SU-DHL-6 (cell line): Measurements from ENCODE around the gene RBKS.

Experiments used
- H2AFZ ChIP-seq: fragments of 200-600 bp; sonication (generic); 2 replicates; pipeline ENCODE4 v1.6.1; 2014; ENCODE audit warnings: low read depth, mild to moderate bottlenecking, moderate library complexity, mixed read lengths, antibody characterized with exemption, low read length; ENCODE audit not compliant: severe bottlenecking
- H3F3A ChIP-seq: fragments of 200-600 bp; shearing (Covaris generic); 2 replicates; pipeline ENCODE4 v1.6.0; 2016; ENCODE audit warnings: antibody characterized with exemption, mild to moderate bottlenecking; ENCODE audit not compliant: insufficient read depth
- H3K27ac ChIP-seq: fragments of 200-600 bp; sonication (generic); 2 replicates; pipeline ENCODE4 v1.5.1; 2016; ENCODE audit warnings: low read depth, mild to moderate bottlenecking, low read length, moderate library complexity, mixed read lengths
- H3K27me3 ChIP-seq: fragments of 200-600 bp; sonication (generic), shearing (Covaris generic); 2 replicates; pipeline ENCODE4 v1.6.0; 2014; ENCODE audit warnings: mild to moderate bottlenecking, low read length
- H3K36me3 ChIP-seq: fragments of 200-600 bp; sonication (generic); 2 replicates; pipeline ENCODE4 v1.6.1; 2014; ENCODE audit warnings: mild to moderate bottlenecking, low read length, mixed read lengths
- H3K4me2 ChIP-seq: fragments of 300-600, 200-600 bp; shearing (Covaris generic), sonication (generic); 2 replicates; pipeline ENCODE4 v1.6.0; 2014; ENCODE audit warnings: low read length, low read depth, mild to moderate bottlenecking; ENCODE audit not compliant: poor library complexity, severe bottlenecking
- H3K4me3 ChIP-seq: fragments of 200-600 bp; sonication (generic); 2 replicates; pipeline ENCODE4 v1.5.1; 2014; ENCODE audit warnings: antibody characterized with exemption, low read length, mild to moderate bottlenecking, mixed read lengths; ENCODE audit not compliant: insufficient read depth, poor library complexity, severe bottlenecking
- H3K79me2 ChIP-seq: fragments of 200-600 bp; sonication (generic); 2 replicates; pipeline ENCODE4 v1.6.1; 2014; ENCODE audit warnings: mild to moderate bottlenecking, low read length, moderate library complexity; ENCODE audit not compliant: insufficient read depth
- H3K9ac ChIP-seq: fragments of 200-600 bp; sonication (generic); 2 replicates; pipeline ENCODE4 v1.7.0; 2014; ENCODE audit warnings: mild to moderate bottlenecking, low read length
- H3K9me2 ChIP-seq: fragments of 200-600 bp; sonication (generic); replicated peaks from 2 replicates; pipeline ENCODE4 v1.6.1; 2014; ENCODE audit warnings: low read length; ENCODE audit not compliant: insufficient read depth
- H3K9me3 ChIP-seq: fragments of 200-600 bp; sonication (generic); 2 replicates; pipeline ENCODE4 v1.6.1; 2014; ENCODE audit warnings: low read length, mixed read lengths; ENCODE audit not compliant: insufficient read depth
- H4K20me1 ChIP-seq: fragments of 200-600 bp; sonication (generic); 2 replicates; pipeline ENCODE4 v1.6.1; 2014; ENCODE audit warnings: low read depth, mild to moderate bottlenecking, antibody characterized with exemption, low read length, moderate library complexity, mixed read lengths
- EZH2phosphoT487 ChIP-seq: fragments of 200-600 bp; sonication (generic), shearing (Covaris generic); conservative IDR thresholded peaks from 2 replicates; pipeline ENCODE4 v1.6.1; 2018; ENCODE audit warnings: mild to moderate bottlenecking, antibody characterized with exemption, low read length, moderate library complexity, mixed read lengths
- TF ChIP-seq, protein P1 (sequence below): fragments of 200-600 bp; sonication (generic); IDR thresholded peaks from one replicate; pipeline ENCODE4 v1.5.1; 2017; ENCODE audit warnings: antibody characterized with exemption, mild to moderate bottlenecking, low read length, moderate library complexity; ENCODE audit not compliant: insufficient read depth, poor library complexity, severe bottlenecking

RBKS gene

DNA sequence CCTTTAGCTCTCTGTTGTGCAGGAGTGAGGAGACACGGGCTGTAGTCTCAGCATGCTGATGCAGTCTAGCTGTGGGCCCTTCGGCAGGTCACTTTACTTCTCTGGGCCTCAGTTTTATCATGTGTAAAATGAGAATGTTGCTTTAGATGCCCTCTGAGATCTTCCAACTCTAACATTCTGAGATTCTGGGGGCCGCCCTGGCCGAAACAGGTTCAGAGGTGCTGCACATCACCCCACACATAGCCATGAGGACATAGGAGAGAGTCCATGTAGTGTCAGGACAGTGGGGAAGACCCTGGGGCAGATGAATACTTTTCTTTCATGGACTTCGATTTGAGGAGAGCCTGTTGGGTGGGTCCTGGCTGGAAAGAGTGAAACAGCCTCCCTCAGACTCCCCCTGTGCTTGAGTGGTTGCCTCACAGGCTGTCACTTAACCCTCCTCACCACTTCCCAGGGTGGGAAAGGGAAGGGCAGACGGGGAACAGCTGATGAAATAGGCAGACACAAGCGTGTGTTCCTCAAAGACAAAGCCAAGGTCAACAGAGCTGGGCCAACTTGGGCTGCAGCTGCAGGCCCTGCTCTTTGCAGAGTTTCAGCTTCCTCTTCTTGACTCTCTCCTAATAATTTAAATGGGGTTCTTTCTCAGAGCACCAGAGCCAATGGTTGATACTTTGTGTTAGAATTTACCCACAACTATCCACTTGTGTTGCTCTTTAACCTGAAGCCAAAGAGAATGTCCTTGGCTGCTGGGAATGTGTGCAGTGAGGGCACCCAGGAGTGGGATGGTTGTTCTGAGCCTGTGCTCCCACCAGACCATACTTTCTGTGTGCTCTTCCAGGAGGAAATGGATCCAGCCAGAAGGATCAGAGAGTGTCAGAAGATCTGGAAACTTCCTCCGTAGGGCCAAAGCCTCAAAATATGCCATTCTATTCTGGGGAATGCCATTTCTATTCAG, 133.4 kb downstream of the RBKS start:
- no peaks in the 10 kb centered on the region for H3K27me3 ChIP-seq
- no peaks in the 10 kb centered on the region for H3F3A ChIP-seq
- no peak overlapping the region for H2AFZ ChIP-seq
- no peaks in the 10 kb centered on the region for H3K9me2 ChIP-seq
- H3K27ac ChIP-seq: no peak overlapping the region
- H3K9ac ChIP-seq: no peak overlapping the region
- H4K20me1 ChIP-seq: no peaks in the 10 kb centered on the region
- H3K36me3 ChIP-seq: no peaks in the 10 kb centered on the region
- no peak overlapping the region for H3K4me2 ChIP-seq
- no peak overlapping the region for H3K4me3 ChIP-seq
- no peaks in the 10 kb centered on the region for H3K9me3 ChIP-seq
- H3K79me2 ChIP-seq: no peaks in the 10 kb centered on the region
- no peak for TF ChIP-seq EZH2phosphoT487
- TF ChIP-seq, protein P1, sequence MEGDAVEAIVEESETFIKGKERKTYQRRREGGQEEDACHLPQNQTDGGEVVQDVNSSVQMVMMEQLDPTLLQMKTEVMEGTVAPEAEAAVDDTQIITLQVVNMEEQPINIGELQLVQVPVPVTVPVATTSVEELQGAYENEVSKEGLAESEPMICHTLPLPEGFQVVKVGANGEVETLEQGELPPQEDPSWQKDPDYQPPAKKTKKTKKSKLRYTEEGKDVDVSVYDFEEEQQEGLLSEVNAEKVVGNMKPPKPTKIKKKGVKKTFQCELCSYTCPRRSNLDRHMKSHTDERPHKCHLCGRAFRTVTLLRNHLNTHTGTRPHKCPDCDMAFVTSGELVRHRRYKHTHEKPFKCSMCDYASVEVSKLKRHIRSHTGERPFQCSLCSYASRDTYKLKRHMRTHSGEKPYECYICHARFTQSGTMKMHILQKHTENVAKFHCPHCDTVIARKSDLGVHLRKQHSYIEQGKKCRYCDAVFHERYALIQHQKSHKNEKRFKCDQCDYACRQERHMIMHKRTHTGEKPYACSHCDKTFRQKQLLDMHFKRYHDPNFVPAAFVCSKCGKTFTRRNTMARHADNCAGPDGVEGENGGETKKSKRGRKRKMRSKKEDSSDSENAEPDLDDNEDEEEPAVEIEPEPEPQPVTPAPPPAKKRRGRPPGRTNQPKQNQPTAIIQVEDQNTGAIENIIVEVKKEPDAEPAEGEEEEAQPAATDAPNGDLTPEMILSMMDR: no peak

GRCh38 chr2:27756091-27756490, 134.1 kb downstream of the RBKS start:
- Histone ChIP-seq H3K9ac (no peak overlapping the region), H3K9me3 (no peaks in the 10 kb centered on the region), H3K27ac (no peak overlapping the region), H4K20me1 (no peaks in the 10 kb centered on the region), H3K36me3 (no peaks in the 10 kb centered on the region), H3K4me2 (no peak overlapping the region), H3F3A (no peaks in the 10 kb centered on the region), H3K4me3 (no peak overlapping the region), H2AFZ (no peak overlapping the region), H3K79me2 (no peaks in the 10 kb centered on the region), H3K27me3 (no peaks in the 10 kb centered on the region), H3K9me2 (no peaks in the 10 kb centered on the region)
- TF ChIP-seq, protein P1: no peak
- no peak for TF ChIP-seq EZH2phosphoT487

DNA sequence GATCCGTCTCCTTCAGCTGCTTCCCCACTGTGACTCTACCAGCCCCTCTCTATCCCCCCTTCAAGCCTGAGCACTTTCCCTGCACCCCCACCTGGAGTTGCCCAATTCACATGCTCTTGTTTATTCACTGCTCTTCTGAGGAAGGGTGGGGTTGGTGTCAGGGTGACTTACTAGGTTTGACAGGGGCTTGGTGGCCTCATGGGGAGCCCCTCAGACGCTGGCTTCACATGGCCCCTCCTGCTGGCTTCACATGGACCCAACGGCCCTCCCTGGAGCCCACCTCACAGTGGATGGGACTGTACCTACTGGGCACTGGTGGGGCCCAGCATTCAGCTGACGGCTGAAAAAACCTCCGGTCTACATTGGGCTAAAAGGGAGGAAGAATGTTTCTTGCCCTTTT, 135.4 kb downstream of the RBKS start:
- no peaks in the 10 kb centered on the region for H4K20me1 ChIP-seq
- no peak for TF ChIP-seq EZH2phosphoT487
- TF ChIP-seq, protein P1: no peak
- no peak overlapping the region for H3K9ac ChIP-seq
- H3K4me3 ChIP-seq: no peak overlapping the region
- no peaks in the 10 kb centered on the region for H3K9me3 ChIP-seq
- no peaks in the 10 kb centered on the region for H3F3A ChIP-seq
- H3K4me2 ChIP-seq: no peak overlapping the region
- no peaks in the 10 kb centered on the region for H3K79me2 ChIP-seq
- no peak overlapping the region for H2AFZ ChIP-seq
- H3K9me2 ChIP-seq: no peaks in the 10 kb centered on the region
- no peaks in the 10 kb centered on the region for H3K36me3 ChIP-seq
- H3K27ac ChIP-seq: no peak overlapping the region
- no peaks in the 10 kb centered on the region for H3K27me3 ChIP-seq
